ENCODE results near the gene NRAS.

The NRAS gene

DNA sequence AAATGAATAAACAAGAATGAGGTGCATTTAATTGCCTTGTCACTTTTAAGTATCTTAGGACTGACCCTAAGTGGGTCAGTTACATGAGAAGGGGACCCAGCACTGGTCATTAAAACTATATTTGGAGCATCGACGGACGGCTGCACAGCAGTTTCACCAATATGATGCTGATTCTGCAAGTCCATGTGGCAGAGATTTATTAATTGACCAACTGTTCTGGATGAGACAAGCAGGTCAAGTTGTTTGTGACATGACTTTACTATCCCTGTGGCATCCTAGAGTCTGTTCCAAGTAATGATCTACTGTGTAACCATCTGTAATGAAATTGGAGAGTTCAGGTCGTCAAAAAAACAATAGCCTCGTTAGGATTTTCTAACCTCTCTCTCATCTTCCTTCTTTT is 30.7 kb downstream of the NRAS start:
- DNase-seq (ENCODE audit: low read depth in 1 of 2, low spot score in 1 of 2): no peak

DNA sequence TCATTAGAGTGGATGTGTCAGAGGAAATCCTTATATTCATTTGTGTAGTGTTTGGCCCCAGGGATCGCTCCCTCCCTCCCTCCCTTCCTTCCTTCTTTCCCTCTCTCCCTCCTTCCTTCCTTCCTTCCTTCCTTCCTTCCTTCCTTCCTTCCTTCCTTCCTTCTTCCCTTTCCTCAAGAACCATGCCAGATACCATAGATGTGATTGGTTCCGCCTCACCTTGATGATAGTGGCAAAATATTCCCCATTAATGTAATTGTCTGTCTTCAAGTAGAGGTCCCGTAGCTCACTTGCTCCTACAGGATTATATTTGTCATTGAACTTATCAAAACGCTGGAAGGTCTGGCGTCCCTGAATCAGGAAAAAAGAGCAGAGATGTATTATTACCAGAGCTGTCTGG is 38.9 kb downstream of the NRAS start:
- DNase-seq (ENCODE audit: low read depth in 1 of 2, low spot score in 1 of 2): no peak

DNA sequence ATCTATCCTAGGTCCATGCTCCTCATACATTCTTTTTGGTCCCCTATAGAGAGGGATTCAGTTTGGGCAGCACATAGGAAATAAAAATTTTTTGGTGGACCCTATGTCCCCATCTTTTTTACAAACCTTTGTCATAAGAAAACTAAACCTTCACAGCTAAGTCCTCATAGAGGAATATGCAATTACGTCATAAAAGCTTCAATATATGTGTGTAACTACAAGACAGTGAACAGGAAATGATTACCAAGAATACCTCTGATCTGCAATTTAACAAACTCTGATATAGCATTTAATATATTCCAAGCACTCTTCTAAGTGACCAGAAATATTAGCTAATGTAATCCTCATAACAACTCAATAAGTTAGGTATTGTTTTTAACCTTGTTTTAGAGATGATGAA is 40.5 kb downstream of the NRAS start:
- no peak for DNase-seq (ENCODE audit: low read depth in 1 of 2, low spot score in 1 of 2)

DNA sequence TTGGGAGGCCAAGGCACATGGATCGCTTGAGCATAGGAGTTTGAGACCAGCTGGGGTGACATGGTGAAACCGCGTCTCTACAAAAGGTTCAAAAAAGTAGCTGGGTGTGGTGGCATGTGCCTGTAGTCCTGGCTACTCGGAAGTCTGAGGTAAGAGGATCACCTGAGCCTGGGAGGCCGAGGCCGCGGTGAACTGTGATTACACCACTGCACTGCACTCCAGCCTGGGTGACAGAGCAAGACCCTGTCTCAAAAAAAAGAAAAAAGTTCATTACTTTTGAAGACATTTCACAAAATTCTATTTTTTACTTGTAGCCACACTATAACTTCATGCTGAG is 44.7 kb downstream of the NRAS start:
- no peak for DNase-seq (ENCODE audit: low read depth in 1 of 2, low spot score in 1 of 2)

DNA sequence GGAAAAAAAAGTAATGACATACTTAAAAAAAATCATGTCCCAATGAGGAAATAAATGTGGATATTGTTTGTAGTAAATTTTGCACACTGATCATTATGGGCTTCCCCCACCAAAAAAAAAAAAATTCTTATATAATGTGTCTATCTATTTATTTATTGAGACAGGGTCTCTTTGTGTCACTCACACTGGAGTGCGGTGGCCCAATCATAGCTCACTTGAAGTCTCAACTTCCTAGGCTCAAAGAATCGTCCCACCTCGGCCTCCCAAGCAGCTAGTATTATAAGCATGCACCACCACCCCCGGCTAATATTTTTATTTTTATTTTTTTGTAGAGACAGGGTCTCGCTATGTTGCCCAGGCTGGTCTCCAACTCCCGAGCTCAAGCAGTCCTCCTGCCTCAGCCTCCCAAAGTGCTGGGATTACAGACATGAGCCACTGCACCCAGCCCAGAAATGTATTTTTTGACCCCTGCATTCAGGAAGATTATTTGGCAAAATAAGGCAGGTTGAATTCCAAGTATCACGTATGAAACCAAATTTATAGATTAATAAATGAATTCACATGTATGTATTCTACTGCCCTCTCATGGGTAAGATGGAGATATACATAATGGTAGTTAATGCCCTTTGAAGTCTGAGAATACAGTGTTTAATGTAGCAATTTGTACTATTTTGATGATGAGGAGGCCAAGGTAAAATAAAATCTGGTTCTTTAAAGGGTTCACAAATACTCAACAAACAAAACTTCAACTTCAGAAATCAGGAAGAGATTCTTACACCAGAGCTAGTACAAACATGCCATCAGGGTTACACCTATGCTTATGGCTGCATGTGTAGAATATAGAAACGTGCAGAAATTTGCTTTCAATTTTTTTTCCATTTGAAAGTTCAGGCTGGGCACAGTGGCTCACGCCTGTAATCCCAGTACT is 45.3 kb downstream of the NRAS start:
- DNase-seq (ENCODE audit: low read depth in 1 of 2, low spot score in 1 of 2): no peak

DNA sequence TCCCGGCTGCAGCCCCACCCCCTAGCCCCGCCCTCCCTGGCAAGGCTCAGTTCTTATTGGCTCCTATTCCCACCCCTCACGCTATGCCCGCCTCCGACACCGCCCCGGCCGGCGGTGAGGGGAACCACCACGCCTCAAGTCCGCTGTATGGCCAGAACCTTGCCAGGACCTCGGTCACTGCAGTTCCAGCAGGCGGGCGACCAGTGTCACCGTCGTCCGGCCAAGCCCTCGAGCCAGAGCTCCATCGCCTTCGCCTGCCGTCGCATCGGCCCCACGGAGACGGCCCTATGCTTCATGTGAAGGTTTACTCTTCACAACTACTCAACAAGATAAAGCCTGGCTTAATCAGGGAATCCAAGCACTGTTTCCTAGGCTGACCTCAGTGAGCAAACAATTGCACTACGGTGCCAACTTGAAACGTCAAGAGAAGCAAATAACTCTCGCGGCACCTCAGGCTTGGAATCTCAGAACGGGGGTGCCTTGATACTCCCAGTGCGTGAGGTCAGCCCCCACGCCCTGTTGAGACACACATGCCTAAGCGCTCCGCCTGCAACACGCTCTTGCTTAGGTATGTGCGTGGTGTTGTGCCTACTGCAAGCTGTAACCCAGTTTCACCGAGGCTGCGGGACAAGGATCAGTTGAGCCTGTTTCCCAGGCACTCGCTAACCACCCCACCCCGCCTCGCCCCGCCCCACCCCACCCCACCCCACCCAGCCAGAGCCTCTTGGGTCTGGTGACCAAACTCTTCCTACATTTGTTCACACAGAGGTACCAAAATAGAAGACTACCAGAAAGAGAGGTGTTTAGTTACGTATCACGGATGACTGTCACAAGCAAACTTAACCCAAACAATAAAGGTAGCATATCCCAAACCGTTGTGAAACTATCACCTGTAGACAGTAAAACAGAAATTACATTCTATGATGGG is 46.2 kb downstream of the NRAS start:
- peak; percentile 76 to 77 for DNase-seq (ENCODE audit: low read depth in 1 of 2, low spot score in 1 of 2)

DNA sequence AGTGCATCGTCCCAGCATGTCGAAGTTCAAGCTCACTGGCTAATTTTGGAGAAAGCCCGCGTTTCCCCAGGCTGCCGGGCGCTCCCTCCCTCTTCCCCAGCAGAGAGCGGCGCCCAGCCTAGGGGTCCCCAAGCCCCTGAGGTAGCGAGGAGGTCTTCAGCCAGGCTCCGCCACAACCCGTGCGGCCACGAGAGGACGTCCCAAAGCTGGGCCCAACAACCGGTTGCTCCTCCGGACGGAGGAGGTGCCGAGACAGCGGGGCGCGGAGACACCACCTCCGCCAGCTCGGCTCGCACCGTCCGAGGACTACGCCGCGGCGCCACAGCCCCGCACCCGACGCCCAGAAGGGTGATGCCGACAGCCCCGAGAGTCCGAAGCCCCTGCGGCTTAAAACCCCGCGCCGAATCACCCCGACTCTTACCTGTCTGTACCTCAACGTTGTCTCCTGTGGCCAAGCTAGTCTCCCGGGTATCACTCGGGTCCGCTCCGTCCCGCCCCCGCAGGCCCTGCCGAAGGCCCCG is 46.9 kb downstream of the NRAS start, which contains the start of gene DENND2C:
TSS of gene DENND2C (minus strand) at position 488 of the 521 bp plus-strand sequence. CDS start 44,065 bp downstream, outside the sequence.
- no peak for DNase-seq (ENCODE audit: low read depth in 1 of 2, low spot score in 1 of 2)

DNA sequence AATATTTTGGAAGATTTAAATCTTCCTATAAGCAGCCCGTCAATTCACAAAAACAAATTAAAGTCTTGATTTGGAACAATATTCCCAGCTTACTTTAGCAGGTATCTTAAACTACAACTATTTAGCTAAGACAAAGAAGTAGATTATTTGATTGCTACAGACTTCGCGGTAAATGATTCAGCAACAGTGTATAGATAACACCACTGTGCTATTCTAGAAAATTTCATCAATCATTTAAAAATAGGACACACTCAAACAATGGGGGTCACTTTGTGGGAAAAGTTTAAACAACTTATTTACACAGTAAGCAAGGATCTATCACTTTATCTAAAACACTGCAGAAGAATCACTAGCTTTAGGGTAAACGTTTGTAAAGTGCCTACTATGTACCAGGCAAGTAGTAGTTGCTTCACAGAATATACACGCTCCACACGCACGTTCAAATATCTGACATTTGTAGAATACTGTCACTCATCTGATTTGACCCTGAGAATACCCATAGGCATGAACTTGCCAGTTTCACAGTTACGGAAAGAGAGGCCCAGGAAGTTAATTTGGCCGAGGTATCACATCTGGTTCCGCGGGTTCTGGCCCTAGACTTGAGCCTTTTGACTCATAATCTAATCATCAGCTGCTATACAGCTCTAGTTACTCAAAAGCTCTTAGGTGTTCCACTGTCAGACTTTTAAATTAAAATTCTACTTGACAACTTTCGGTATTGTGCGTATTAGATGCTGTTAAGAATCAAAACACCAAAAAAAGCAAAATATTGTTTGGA is 47.6 kb downstream of the NRAS start:
- DNase-seq (ENCODE audit: low read depth in 1 of 2, low spot score in 1 of 2): no peak

DNA sequence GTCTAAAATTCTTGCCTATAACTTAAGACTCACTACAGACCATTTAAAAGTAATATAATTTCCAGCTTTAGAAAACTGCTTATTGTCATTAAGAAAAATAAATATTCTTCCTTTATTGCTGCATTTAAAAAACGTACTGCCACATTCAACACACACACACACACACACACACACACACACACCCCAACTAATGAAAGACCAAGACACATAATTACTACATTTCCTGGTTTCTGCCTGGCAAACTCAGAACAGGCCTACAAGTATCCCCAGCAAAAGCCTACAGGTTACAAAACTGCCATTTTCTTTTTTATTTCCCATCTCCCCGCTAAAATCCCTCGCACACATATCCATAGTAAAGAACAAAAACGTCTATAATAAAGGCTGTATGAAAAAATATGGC is 48.2 kb downstream of the NRAS start:
- no peak for DNase-seq (ENCODE audit: low read depth in 1 of 2, low spot score in 1 of 2)

DNA sequence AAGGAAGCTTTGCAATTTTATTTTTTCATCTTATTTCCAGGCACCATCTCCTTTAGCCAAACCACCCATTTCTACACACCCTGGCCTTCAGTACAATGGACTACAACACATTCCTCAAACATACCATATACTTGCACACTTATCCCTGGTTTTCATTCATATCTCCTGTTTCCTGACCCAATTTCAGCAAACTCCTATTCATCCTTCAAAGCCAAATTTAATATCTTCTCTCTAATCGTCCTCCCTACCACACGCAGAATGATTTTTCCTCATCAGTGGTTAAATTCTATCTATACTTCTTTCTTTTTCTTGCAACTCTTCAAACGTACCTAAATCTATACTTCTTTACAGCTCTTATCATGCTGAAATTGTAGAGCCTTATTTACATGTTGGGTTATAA is 49.6 kb downstream of the NRAS start:
- DNase-seq (ENCODE audit: low read depth in 1 of 2, low spot score in 1 of 2): no peak

DNA sequence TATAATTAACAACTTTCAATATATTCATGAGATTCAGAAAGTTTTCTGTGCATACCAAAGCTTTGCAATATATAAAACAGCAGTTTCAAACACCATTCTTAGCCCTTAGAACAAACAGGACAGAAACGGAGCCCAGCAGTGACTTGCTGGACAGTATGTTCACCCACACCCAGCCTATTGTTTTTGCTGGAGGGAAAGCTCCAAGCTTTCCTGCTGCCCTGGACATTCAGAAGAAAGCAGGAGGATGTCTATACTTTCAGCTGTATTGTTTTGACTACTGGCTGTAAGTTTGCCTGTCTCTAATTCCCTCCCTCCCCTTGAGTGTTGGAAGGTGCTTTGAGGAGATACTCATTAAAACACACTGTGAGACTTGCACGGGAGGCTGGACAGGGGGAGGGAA is 56.3 kb downstream of the NRAS start:
- DNase-seq (ENCODE audit: low read depth in 1 of 2, low spot score in 1 of 2): no peak

All from activated T-helper 1 cell treated with anti-CD3 and anti-CD28 coated beads, Interleukin-2, amount 50 U/mL, for 16 hours (primary cell).